ENCODE measurements around the gene PRKN. TPM values are rescaled to one million over a fixed set of nuclear protein-coding genes. Genes with fewer than 3 reads are reported as not detected.
A peak's percentile ranks its signal among the peaks of the same experiment; 100 is the strongest.

The PRKN gene
- total and polyA plus RNA-seq, 2 donors, result 3.5 to 6.5 TPM

DNA sequence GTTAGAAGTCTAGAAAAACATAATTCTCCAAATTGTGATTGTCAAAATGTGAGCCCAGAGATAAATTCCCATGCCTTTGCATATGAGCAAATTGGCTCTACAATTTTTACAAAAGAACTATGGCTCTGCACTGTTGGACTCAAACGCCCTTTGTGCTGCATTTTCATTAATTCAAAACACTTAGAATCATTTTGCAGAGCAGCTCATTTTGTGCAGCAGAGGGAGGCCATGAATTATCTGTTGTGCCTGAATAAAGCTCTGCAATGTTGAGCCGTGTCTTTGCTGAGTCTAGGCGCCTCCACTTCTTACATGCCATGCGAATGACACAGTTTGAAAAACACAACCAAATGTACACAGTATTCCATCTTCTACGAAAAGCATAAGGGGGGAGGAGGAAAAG lies 230.2 kb downstream of the PRKN start:
- no peak overlapping the region for H3K27ac ChIP-seq (ENCODE audit: low read depth)
- peaks cover 2% of the 10 kb centered on the region for H3K36me3 ChIP-seq (ENCODE audit: insufficient read depth)
- H3K4me3 ChIP-seq (ENCODE audit: low read depth, low read length), result no peak overlapping the region
- WGBS, result 66% methylated on average over 5 of the region's 5 CpGs
- no peak for DNase-seq (ENCODE audit: extremely low spot score)
- H3K4me1 ChIP-seq (ENCODE audit: insufficient read depth), result no peaks in the 10 kb centered on the region

- Histone ChIP-seq H3K4me3 (ENCODE audit: low read depth, low read length) (no peak overlapping the region), H3K4me1 (ENCODE audit: insufficient read depth) (no peaks in the 10 kb centered on the region), H3K36me3 (ENCODE audit: insufficient read depth) (peaks cover 2% of the 10 kb centered on the region), H3K27ac (ENCODE audit: low read depth) (no peak overlapping the region)
- WGBS, result 94% methylated on average over 3 of the region's 3 CpGs
- no peak for DNase-seq (ENCODE audit: extremely low spot score)
Measured at GRCh38 chr6:162493917-162494316, 233.6 kb downstream of the PRKN start.

DNA sequence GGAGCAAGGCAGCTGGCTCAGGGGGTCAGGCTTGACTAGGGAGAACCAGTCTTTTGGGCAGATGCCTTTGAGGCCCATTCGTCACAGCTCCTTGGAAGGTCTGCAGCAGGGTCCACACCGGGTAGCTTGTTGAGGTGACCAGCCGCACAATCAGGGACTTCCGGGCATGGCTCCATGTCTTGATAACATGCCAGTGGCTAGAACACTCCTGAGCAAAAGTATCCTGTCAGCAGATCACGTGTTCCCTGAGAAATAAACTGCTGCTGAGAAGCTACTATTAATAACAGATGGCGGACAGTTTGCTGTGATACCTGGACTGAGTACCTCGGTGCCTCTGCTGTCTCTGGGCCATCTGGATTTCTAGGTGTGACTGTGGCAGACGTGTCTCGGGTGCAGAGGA lies 235.9 kb downstream of the PRKN start:
- no peak overlapping the region for H3K4me3 ChIP-seq (ENCODE audit: low read depth, low read length)
- H3K4me1 ChIP-seq (ENCODE audit: insufficient read depth), result no peaks in the 10 kb centered on the region
- H3K27ac ChIP-seq (ENCODE audit: low read depth), result no peak overlapping the region
- 83% methylated on average over 9 of the region's 9 CpGs for WGBS
- H3K36me3 ChIP-seq (ENCODE audit: insufficient read depth), result peaks cover 2% of the 10 kb centered on the region
- DNase-seq (ENCODE audit: extremely low spot score), result no peak

DNA sequence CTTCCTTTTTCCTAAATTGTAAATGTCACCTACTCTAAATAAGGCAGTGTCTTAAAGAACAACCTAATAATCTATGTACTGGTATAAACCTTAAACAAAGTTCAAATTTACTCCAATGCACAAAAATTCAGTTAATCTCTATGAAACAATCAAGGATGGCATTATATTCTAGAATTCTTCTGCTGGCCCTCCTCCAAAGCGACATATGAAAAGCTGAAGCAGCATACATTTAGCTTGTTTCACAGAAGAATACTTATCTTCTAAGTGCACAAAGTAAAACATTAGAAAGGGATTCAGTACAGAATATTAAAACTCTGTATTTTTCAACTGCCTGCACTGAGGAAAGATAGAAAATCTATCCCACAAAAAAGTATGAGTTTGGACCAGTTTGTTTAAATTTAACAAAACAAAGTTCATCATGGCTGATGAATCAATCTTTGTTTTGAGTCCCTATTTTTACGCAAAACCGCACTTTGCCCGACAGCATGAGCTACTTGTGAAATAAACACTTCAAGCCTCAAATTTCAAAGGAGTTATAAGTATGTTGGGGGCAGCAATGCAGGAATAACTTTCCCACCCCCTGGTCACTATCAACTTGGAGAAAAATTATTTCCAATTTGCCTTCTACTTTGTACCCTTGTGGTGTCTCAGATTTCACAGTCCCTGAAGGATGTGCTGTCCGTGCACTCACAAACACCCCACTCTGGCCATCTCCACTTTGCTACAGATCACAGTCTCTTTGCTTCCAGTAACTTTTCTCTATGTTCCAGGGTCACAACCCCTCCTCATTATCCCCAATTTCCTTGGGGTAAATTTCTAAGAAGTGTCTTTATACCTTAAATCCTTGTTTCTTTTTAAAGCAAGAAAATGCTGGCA lies 238.2 kb downstream of the PRKN start:
- Histone ChIP-seq H3K4me3 (ENCODE audit: low read depth, low read length) (no peak overlapping the region), H3K36me3 (ENCODE audit: insufficient read depth) (no peaks in the 10 kb centered on the region), H3K27ac (ENCODE audit: low read depth) (no peak overlapping the region), H3K4me1 (ENCODE audit: insufficient read depth) (no peaks in the 10 kb centered on the region)
- WGBS, result 78% methylated on average over 5 of the region's 5 CpGs
- DNase-seq (ENCODE audit: extremely low spot score), result no peak

DNA sequence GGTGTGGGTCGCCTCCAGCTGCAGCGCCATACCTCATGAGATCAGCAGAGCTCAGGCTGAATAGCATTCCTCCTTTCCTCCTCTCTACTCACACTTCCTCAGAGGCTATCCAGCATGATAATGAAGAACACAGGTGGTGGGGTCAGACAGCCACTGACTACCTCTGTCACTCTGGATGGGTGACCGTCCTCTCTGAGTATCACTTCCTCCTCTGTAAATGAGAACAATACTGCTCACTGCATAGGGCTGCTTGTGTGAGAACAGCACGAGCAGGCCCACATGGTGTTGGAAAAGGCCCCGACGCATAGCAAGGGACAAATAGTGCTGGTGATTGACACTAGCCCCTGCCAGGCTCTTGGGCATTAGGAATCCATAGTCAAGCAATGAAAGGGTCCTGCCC lies 239.1 kb downstream of the PRKN start:
- Histone ChIP-seq H3K27ac (ENCODE audit: low read depth) (no peak overlapping the region), H3K36me3 (ENCODE audit: insufficient read depth) (no peaks in the 10 kb centered on the region), H3K4me1 (ENCODE audit: insufficient read depth) (no peaks in the 10 kb centered on the region), H3K4me3 (ENCODE audit: low read depth, low read length) (no peak overlapping the region)
- no peak for DNase-seq (ENCODE audit: extremely low spot score)
- WGBS, result 94% methylated on average over 6 of the region's 6 CpGs

- WGBS, result 71% methylated on average over 2 of the region's 2 CpGs
- no peaks in the 10 kb centered on the region for H3K36me3 ChIP-seq (ENCODE audit: insufficient read depth)
- H3K4me3 ChIP-seq (ENCODE audit: low read depth, low read length), result no peak overlapping the region
- no peak overlapping the region for H3K27ac ChIP-seq (ENCODE audit: low read depth)
- no peak for DNase-seq (ENCODE audit: extremely low spot score)
- H3K4me1 ChIP-seq (ENCODE audit: insufficient read depth), result no peaks in the 10 kb centered on the region
Measured at GRCh38 chr6:162485464-162485863, 242.1 kb downstream of the PRKN start.

- Histone ChIP-seq H3K4me3 (ENCODE audit: low read depth, low read length) (no peak overlapping the region), H3K36me3 (ENCODE audit: insufficient read depth) (no peaks in the 10 kb centered on the region)
- no peak for DNase-seq (ENCODE audit: extremely low spot score)
Measured at GRCh38 chr6:162481938-162482337, 245.6 kb downstream of the PRKN start.

GRCh38 chr6:162481320-162481719 lies 246.2 kb downstream of the PRKN start:
- no peaks in the 10 kb centered on the region for H3K4me1 ChIP-seq (ENCODE audit: insufficient read depth)
- no peaks in the 10 kb centered on the region for H3K36me3 ChIP-seq (ENCODE audit: insufficient read depth)

More at GRCh38 chr6:162481938-162482337, 245.6 kb downstream of the PRKN start:
- Histone ChIP-seq H3K4me1 (ENCODE audit: insufficient read depth) (no peaks in the 10 kb centered on the region), H3K27ac (ENCODE audit: low read depth) (no peak overlapping the region)

DNA sequence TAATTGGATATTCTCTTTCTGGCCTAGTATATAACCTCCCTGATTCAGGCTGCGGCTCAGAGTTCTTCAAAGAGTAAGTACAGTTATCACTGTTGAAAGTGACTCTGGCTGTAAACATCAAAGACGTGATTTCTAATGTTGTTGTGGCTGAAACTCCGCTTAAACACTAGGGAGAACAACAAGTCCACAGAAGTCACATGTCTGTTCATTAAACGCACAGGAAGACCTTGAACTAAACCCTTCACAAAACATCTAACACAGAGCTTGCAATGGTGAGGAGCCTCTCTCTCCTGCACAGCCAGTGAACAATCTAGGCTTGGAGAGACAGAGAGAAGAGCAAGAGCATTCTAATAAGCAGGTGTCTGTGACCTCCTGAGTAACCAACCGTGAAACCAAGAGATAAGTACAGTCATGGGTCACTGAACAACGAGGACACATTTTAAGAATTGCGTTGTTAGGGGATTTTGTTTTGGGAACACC lies 249.3 kb downstream of the PRKN start:
- WGBS, result 82% methylated on average over 7 of the region's 7 CpGs
- Histone ChIP-seq H3K4me1 (ENCODE audit: insufficient read depth) (no peaks in the 10 kb centered on the region), H3K27ac (ENCODE audit: low read depth) (no peak overlapping the region), H3K36me3 (ENCODE audit: insufficient read depth) (no peaks in the 10 kb centered on the region), H3K4me3 (ENCODE audit: low read depth, low read length) (no peak overlapping the region)
- no peak for DNase-seq (ENCODE audit: extremely low spot score)

More at GRCh38 chr6:162481320-162481719, 246.2 kb downstream of the PRKN start:
- Histone ChIP-seq H3K27ac (ENCODE audit: low read depth) (no peak overlapping the region), H3K4me3 (ENCODE audit: low read depth, low read length) (no peak overlapping the region)
- WGBS, result 92% methylated on average over 2 of the region's 2 CpGs
- DNase-seq (ENCODE audit: extremely low spot score), result no peak

GRCh38 chr6:162474722-162475121 lies 252.8 kb downstream of the PRKN start:
- no peaks in the 10 kb centered on the region for H3K4me1 ChIP-seq (ENCODE audit: insufficient read depth)
- no peak overlapping the region for H3K4me3 ChIP-seq (ENCODE audit: low read depth, low read length)
- WGBS, result 80% methylated on average over 2 of the region's 2 CpGs
- DNase-seq (ENCODE audit: extremely low spot score), result no peak
- H3K36me3 ChIP-seq (ENCODE audit: insufficient read depth), result no peaks in the 10 kb centered on the region
- H3K27ac ChIP-seq (ENCODE audit: low read depth), result no peak overlapping the region

DNA sequence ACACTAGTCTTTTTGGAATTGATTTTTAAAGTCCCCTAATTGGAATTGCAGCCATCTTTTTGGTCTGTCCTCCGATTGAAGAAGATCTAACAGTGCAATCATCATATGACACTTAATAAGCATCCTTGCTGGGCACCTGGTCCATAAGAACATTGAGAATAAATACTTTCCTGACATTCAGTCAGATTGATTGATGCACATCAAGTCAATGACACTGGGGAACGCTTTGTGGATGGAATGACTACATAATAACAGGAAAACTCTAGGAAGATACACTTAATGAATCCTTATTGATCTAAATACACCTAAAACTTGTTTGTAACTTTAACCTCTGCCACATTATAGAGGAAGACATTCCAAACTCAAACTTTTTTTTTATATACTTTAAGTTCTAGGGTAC lies 255.7 kb downstream of the PRKN start:
- WGBS, result 95% methylated on average over 2 of the region's 2 CpGs
- no peak for DNase-seq (ENCODE audit: extremely low spot score)
- no peak overlapping the region for H3K27ac ChIP-seq (ENCODE audit: low read depth)
- no peaks in the 10 kb centered on the region for H3K36me3 ChIP-seq (ENCODE audit: insufficient read depth)
- no peak overlapping the region for H3K4me3 ChIP-seq (ENCODE audit: low read depth, low read length)
- no peaks in the 10 kb centered on the region for H3K4me1 ChIP-seq (ENCODE audit: insufficient read depth)

DNA sequence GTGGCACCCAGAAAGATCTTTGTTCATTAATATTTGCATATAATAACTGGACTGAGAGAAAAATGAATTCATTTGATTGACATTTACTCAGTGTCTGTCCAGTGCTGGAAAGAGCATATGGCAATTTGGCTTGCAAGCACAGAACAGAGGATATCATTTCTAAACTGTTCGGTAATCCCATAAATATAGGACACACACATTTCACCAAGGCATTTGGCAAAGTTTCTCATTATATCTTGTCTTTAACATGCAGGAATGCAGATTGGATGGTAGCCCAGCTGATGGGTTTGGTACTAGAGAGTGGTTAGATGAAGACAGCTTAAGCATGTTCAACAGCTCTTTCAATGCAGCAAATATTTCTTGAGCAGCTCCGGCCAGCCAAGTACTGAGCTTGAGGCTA lies 259.2 kb downstream of the PRKN start:
- Histone ChIP-seq H3K4me3 (ENCODE audit: low read depth, low read length) (no peak overlapping the region), H3K4me1 (ENCODE audit: insufficient read depth) (no peaks in the 10 kb centered on the region), H3K36me3 (ENCODE audit: insufficient read depth) (no peaks in the 10 kb centered on the region), H3K27ac (ENCODE audit: low read depth) (no peak overlapping the region)
- peak; percentile 11 for DNase-seq (ENCODE audit: extremely low spot score)
- WGBS, result 24% methylated on average over 2 of the region's 2 CpGs

DNA sequence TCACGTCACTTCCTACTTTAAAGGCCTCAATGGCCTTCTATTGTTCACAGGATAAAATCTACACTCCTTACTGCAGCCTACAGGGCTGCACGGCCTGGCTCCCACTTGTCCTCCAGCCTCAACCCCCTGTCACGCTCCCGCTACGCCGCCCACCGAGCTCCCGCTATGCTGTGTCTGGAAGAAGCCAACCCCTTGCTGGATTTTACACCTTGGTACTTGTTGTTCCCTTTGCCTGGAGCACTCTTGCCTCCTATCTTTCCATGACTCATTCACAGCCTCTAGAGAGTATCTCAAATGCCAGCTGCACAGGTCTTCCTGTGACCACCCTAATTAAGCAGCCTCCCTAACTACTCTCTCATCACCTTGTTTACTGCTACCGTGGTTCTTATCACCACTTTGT lies 259.9 kb downstream of the PRKN start:
- H3K4me3 ChIP-seq (ENCODE audit: low read depth, low read length), result no peak overlapping the region
- no peak for DNase-seq (ENCODE audit: extremely low spot score)
- H3K27ac ChIP-seq (ENCODE audit: low read depth), result no peak overlapping the region
- no peaks in the 10 kb centered on the region for H3K4me1 ChIP-seq (ENCODE audit: insufficient read depth)
- H3K36me3 ChIP-seq (ENCODE audit: insufficient read depth), result no peaks in the 10 kb centered on the region
- 86% methylated on average over 9 of the region's 9 CpGs for WGBS

- DNase-seq (ENCODE audit: extremely low spot score), result no peak
- no peak overlapping the region for H3K4me3 ChIP-seq (ENCODE audit: low read depth, low read length)
- WGBS, result 64% methylated on average over 1 of the region's 1 CpG
- no peaks in the 10 kb centered on the region for H3K4me1 ChIP-seq (ENCODE audit: insufficient read depth)
- no peak overlapping the region for H3K27ac ChIP-seq (ENCODE audit: low read depth)
- no peaks in the 10 kb centered on the region for H3K36me3 ChIP-seq (ENCODE audit: insufficient read depth)
Measured at GRCh38 chr6:162463576-162463975, 264.0 kb downstream of the PRKN start.
